Testis (tissue), 2 donors: ENCODE measurements around the gene PSRC1.

Experiments
- POLR2A ChIP-seq: fragments of 450-650 bp; IDR thresholded peaks from one replicate; pipeline ENCODE4 v1.6.1; 2017; ENCODE audit warnings: antibody characterized with exemption, mild to moderate bottlenecking, moderate library complexity
- TF ChIP-seq, protein P1 (sequence below), 3 experiments: fragments of 450-650 bp in 2 of 3; fragments of 200-600 bp in 1 of 3; sonication (generic) in 1 of 3; IDR thresholded peaks; one replicate each; pipeline ENCODE4 v1.5.1; 2016 to 2019; ENCODE audit warnings: antibody characterized with exemption in 3 of 3, mild to moderate bottlenecking in 2 of 3, moderate library complexity in 1 of 3

DNA sequence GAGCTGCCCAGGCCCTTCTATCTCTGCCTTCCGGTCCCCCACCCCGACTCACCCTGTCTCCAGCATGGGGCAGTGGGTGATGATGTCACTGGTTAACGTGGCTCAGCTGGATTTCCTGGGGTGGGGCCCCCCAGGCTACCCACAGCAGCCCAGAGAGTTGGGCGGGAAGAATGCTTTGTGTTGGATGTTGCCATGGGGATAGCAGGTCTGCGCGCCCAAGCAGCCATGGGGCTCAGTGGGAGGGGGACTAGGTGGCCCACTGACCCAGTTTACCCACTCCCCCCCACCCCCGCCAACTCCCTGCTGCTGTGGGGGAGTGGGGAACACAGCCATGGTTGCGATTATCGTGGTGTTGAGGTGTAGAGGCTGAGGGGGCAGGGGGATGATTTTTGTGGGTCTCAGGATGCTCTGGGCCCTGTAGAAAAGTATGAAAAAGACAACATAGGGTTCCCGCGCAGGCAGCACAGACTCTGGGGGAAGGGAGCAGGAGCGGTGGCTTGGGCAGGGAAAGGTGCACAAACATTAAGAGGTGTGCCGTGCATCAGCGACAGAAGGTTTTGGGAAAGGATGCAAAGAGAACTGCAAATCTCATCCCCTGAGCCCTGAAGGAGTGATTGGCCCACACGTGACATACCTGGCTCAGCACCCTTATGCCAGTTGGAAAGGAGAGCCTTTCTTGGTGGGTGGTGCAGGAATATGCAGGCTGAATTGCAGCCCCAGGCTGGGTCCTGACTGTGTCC, 25.1 kb downstream of the PSRC1 start:
- TF ChIP-seq, protein P1, sequence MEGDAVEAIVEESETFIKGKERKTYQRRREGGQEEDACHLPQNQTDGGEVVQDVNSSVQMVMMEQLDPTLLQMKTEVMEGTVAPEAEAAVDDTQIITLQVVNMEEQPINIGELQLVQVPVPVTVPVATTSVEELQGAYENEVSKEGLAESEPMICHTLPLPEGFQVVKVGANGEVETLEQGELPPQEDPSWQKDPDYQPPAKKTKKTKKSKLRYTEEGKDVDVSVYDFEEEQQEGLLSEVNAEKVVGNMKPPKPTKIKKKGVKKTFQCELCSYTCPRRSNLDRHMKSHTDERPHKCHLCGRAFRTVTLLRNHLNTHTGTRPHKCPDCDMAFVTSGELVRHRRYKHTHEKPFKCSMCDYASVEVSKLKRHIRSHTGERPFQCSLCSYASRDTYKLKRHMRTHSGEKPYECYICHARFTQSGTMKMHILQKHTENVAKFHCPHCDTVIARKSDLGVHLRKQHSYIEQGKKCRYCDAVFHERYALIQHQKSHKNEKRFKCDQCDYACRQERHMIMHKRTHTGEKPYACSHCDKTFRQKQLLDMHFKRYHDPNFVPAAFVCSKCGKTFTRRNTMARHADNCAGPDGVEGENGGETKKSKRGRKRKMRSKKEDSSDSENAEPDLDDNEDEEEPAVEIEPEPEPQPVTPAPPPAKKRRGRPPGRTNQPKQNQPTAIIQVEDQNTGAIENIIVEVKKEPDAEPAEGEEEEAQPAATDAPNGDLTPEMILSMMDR (IDR thresholded peaks at IDR 0.05) = no peak
- no peak for TF ChIP-seq POLR2A
